ENCODE measurements around the gene BORCS5.
"Not testable (repeated sequence)": the region's sequence is repeated elsewhere in the genome, so short reads cannot be mapped to it uniquely, and the experiment has no call there.

The BORCS5 gene

GRCh38 chr12:12492547-12492946, 135.7 kb downstream of the BORCS5 start:
- no peak for DNase-seq

- DNase-seq = no peak
Measured at GRCh38 chr12:12495536-12495935, 138.7 kb downstream of the BORCS5 start.

- no peak for DNase-seq
Measured at GRCh38 chr12:12498210-12498609, 141.3 kb downstream of the BORCS5 start.

GRCh38 chr12:12499909-12500604, 143.2 kb downstream of the BORCS5 start:
- no peak for DNase-seq

- DNase-seq = no peak
Measured at GRCh38 chr12:12501121-12501520, 144.2 kb downstream of the BORCS5 start.

- DNase-seq = not testable (repeated sequence)
Measured at GRCh38 chr12:12502130-12502814, 145.4 kb downstream of the BORCS5 start.

GRCh38 chr12:12502815-12503151, 145.9 kb downstream of the BORCS5 start:
- DNase-seq = no peak

GRCh38 chr12:12503384-12504078, 146.7 kb downstream of the BORCS5 start:
- DNase-seq = peak; percentile 43

- peak; percentile 47 for DNase-seq
Measured at GRCh38 chr12:12505544-12506495, 148.9 kb downstream of the BORCS5 start.

- DNase-seq = no peak
Measured at GRCh38 chr12:12506496-12506890, 149.6 kb downstream of the BORCS5 start.

GRCh38 chr12:12507121-12507520, 150.2 kb downstream of the BORCS5 start:
- no peak for DNase-seq

- DNase-seq = no peak
Measured at GRCh38 chr12:12508612-12509011, 151.7 kb downstream of the BORCS5 start.

GRCh38 chr12:12510141-12510540, 153.3 kb downstream of the BORCS5 start:
- no peak for DNase-seq

GRCh38 chr12:12510551-12510950, 153.7 kb downstream of the BORCS5 start:
- DNase-seq = no peak

GRCh38 chr12:12511021-12511783, 154.3 kb downstream of the BORCS5 start:
- no peak for DNase-seq

- peak; percentile 63 for DNase-seq
Measured at GRCh38 chr12:12511895-12512711, 155.2 kb downstream of the BORCS5 start.

GRCh38 chr12:12513416-12514006, 156.6 kb downstream of the BORCS5 start:
- no peak for DNase-seq

- DNase-seq = no peak
Measured at GRCh38 chr12:12518464-12518845, 161.6 kb downstream of the BORCS5 start.

- DNase-seq = no peak
Measured at GRCh38 chr12:12518919-12519318, 162.0 kb downstream of the BORCS5 start.
